SH-SY5Y (cell line): Measurements from ENCODE around the gene MAP2K3.

ENCODE experiments used
- GATA2 ChIP-seq: IDR thresholded peaks from 2 replicates; pipeline ENCODE4 v1.6.1; 2011; ENCODE audit warnings: mild to moderate bottlenecking, low read depth, low read length
- GATA3 ChIP-seq: IDR thresholded peaks from 2 replicates; pipeline ENCODE4 v1.6.1; 2011; ENCODE audit warnings: low read depth, mild to moderate bottlenecking, low read length, moderate library complexity

DNA sequence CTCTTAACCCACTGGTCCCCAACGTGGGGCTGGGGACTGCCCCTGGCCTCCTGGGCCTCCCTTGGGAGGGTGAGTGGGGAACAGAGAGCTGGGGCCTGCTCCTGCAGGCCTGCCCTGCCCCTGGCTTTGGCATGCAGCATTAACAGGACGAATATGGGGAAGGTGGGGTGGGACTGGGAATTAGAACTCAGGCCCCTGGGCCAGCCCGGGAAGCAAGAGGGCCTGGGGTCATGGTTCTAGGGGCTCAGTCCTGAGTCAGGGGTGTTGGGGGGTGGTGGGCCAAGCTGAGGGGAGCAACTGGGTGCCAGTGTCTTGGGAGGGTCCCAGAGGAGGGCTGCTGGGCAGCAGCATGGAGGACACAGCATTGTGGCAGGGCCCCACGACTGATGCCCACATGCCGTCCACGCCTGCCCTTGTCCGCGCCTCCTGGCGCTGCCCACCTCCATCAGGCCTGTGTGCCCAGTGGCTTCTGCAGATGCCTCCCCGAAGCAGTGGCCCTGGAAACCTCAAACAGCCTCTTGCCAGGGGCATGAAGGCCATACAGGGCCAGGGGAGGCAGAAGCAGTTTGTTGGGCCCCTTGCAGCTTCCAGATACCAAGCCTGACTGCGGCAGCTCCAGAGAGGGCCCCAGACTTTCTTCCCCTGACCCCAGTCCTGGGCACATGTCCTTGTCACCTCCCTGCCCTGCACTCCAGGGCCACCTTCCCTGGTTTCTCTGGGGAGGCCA is 4.8 kb downstream of the MAP2K3 start:
- TF ChIP-seq GATA2 = no peak
- TF ChIP-seq GATA3 = no peak
